H4 (cell line): Measurements from ENCODE around the gene CIBAR2. TPM values are rescaled to one million over a fixed set of nuclear protein-coding genes. Genes with fewer than 3 reads are reported as not detected.

Source experiments
- DNase-seq: peaks from one replicate; pipeline ENCODE4 v3.0.0-alpha.2; 2015; ENCODE audit warnings: low spot score
- total RNA-seq: library from RNA; depleted of rRNA; stranded (reverse); fragments of >200 nt; shearing (Covaris generic); gene quantifications from 2 replicates; pipeline ENCODE4 v1.2.3, GENCODE V29; 2014; rRNA removed

CIBAR2 gene
- not detected in 2 replicates for total RNA-seq

- DNase-seq, result no peak
Observed at GRCh38 chr16:85112364-85112763, at the start of gene CIBAR2. CIBAR2 (minus strand) TSS chr16:85112472; CDS start chr16:85112352, 120 bp downstream.

GRCh38 chr16:85159179-85159980 is 47.1 kb upstream of the CIBAR2 start:
- DNase-seq, result no peak

- no peak for DNase-seq
Observed at GRCh38 chr16:85158743-85159178, 46.5 kb upstream of the CIBAR2 start.

GRCh38 chr16:85157813-85158742 is 45.8 kb upstream of the CIBAR2 start:
- no peak for DNase-seq

- DNase-seq, result no peak
Observed at GRCh38 chr16:85157372-85157771, 45.1 kb upstream of the CIBAR2 start.

- DNase-seq, result no peak
Observed at GRCh38 chr16:85156869-85157268, 44.6 kb upstream of the CIBAR2 start.

GRCh38 chr16:85156440-85156839 is 44.2 kb upstream of the CIBAR2 start:
- DNase-seq, result no peak

GRCh38 chr16:85153656-85154091 is 41.4 kb upstream of the CIBAR2 start:
- DNase-seq, result no peak

GRCh38 chr16:85153046-85153445 is 40.8 kb upstream of the CIBAR2 start:
- no peak for DNase-seq

GRCh38 chr16:85152414-85153030 is 40.2 kb upstream of the CIBAR2 start:
- no peak for DNase-seq

- peak; percentile 95 for DNase-seq
Observed at GRCh38 chr16:85151603-85152413, 39.5 kb upstream of the CIBAR2 start.

GRCh38 chr16:85151079-85151602 is 38.9 kb upstream of the CIBAR2 start:
- no peak for DNase-seq

GRCh38 chr16:85150331-85150940 is 38.2 kb upstream of the CIBAR2 start:
- no peak for DNase-seq

- DNase-seq, result no peak
Observed at GRCh38 chr16:85149776-85150175, 37.5 kb upstream of the CIBAR2 start.

GRCh38 chr16:85148931-85149330 is 36.7 kb upstream of the CIBAR2 start:
- DNase-seq, result no peak

GRCh38 chr16:85146922-85147651 is 34.8 kb upstream of the CIBAR2 start:
- no peak for DNase-seq

- DNase-seq, result no peak
Observed at GRCh38 chr16:85146532-85146797, 34.2 kb upstream of the CIBAR2 start.

GRCh38 chr16:85145734-85146531 is 33.7 kb upstream of the CIBAR2 start:
- no peak for DNase-seq

- DNase-seq, result no peak
Observed at GRCh38 chr16:85145188-85145587, 32.9 kb upstream of the CIBAR2 start.
